HEK293 (cell line): ENCODE results near the gene ZNF324.

Source experiments
- ZNF155 ChIP-seq: fragments of 450-650 bp; formaldehyde crosslinking; IDR thresholded peaks from 2 replicates; pipeline ENCODE4 v1.5.1; 2016; ENCODE audit warnings: missing biosample characterization, missing genetic modification characterization
- ZNF274 ChIP-seq, 2 experiments: fragments of 200-500 bp in 1 of 2; fragments of 450-650 bp in 1 of 2; sonication (Bioruptor generic) in 1 of 2; formaldehyde crosslinking in 1 of 2; IDR thresholded peaks; 2 replicates each; pipeline versions ENCODE4 v1.5.1 to v1.6.1; 2014 to 2016; ENCODE audit warnings: borderline replicate concordance in 1 of 2, inconsistent platforms in 1 of 2, low read length in 1 of 2, missing biosample characterization in 1 of 2, missing genetic modification characterization in 1 of 2
- ZNF324 ChIP-seq: fragments of 450-650 bp; formaldehyde crosslinking; IDR thresholded peaks from 2 replicates; pipeline ENCODE4 v1.5.1; 2016; ENCODE audit warnings: missing biosample characterization, missing genetic modification characterization
- ZNF776 ChIP-seq: fragments of 450-650 bp; formaldehyde crosslinking; IDR thresholded peaks from 2 replicates; pipeline ENCODE4 v1.5.0; 2017; ENCODE audit warnings: missing biosample characterization, missing genetic modification characterization, borderline replicate concordance
- TF ChIP-seq, protein P1 (sequence below): fragments of 450-650 bp; formaldehyde crosslinking; IDR thresholded peaks from 2 replicates; pipeline ENCODE4 v1.5.1; 2016; ENCODE audit warnings: missing biosample characterization, missing genetic modification characterization
- TF ChIP-seq, protein P2 (sequence below): fragments of 450-650 bp; formaldehyde crosslinking; IDR thresholded peaks from 2 replicates; pipeline ENCODE4 v1.5.0; 2017; ENCODE audit warnings: missing biosample characterization, missing genetic modification characterization, borderline replicate concordance

DNA sequence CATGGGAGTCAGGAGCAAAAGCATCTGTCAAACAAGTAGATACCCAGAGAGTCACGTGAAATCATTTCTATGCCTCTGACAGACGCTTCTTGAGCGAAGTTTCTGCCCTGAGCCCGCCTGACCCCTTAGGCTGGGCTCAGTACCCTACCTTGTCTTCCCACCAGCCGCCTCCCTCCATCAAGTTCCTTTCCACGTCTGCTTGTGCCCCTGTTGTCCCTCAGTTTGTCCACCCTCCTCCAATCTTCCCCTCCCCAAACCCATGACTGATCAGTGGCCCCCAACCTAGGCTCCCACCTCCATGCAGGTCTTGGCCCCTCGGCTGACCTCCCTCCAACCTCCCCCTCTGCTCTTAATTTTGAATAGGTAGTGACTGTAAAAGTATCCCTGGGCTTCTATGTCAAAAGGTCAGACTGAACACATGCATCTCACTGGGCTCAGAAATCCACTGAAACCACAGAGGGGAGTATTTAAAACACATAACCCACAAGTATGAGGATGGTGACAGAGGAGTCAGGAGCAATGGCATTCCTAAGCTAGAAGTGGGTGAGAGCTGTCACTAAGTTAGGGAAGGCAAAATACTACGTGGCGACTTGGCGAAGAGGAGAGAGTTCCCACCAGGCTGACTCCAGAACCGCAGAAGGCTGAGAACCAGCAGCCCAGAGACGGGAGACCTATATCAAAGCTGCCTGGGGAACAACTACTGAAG, 7.6 kb downstream of the ZNF324 start:
- TF ChIP-seq ZNF155 (tag by site-specific recombination), result no peak
- no peak for TF ChIP-seq ZNF776 (tag by site-specific recombination)
- TF ChIP-seq, protein P1, sequence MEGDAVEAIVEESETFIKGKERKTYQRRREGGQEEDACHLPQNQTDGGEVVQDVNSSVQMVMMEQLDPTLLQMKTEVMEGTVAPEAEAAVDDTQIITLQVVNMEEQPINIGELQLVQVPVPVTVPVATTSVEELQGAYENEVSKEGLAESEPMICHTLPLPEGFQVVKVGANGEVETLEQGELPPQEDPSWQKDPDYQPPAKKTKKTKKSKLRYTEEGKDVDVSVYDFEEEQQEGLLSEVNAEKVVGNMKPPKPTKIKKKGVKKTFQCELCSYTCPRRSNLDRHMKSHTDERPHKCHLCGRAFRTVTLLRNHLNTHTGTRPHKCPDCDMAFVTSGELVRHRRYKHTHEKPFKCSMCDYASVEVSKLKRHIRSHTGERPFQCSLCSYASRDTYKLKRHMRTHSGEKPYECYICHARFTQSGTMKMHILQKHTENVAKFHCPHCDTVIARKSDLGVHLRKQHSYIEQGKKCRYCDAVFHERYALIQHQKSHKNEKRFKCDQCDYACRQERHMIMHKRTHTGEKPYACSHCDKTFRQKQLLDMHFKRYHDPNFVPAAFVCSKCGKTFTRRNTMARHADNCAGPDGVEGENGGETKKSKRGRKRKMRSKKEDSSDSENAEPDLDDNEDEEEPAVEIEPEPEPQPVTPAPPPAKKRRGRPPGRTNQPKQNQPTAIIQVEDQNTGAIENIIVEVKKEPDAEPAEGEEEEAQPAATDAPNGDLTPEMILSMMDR, result no peak
- TF ChIP-seq ZNF274 (IDR thresholded peaks at IDR 0.05; ENCODE audit: low read length), result no peak
- TF ChIP-seq ZNF274 (tag by site-specific recombination; IDR thresholded peaks at IDR 0.05; ENCODE audit: borderline replicate concordance), result no peak
- TF ChIP-seq, protein P2, sequence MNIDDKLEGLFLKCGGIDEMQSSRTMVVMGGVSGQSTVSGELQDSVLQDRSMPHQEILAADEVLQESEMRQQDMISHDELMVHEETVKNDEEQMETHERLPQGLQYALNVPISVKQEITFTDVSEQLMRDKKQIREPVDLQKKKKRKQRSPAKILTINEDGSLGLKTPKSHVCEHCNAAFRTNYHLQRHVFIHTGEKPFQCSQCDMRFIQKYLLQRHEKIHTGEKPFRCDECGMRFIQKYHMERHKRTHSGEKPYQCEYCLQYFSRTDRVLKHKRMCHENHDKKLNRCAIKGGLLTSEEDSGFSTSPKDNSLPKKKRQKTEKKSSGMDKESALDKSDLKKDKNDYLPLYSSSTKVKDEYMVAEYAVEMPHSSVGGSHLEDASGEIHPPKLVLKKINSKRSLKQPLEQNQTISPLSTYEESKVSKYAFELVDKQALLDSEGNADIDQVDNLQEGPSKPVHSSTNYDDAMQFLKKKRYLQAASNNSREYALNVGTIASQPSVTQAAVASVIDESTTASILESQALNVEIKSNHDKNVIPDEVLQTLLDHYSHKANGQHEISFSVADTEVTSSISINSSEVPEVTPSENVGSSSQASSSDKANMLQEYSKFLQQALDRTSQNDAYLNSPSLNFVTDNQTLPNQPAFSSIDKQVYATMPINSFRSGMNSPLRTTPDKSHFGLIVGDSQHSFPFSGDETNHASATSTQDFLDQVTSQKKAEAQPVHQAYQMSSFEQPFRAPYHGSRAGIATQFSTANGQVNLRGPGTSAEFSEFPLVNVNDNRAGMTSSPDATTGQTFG (tag by site-specific recombination), result no peak
- TF ChIP-seq ZNF324 (tag by site-specific recombination), result no peak
